Adrenal gland (tissue), 5 donors: Measurements from ENCODE around the gene NME9.

Experiments used
- CTCF ChIP-seq, 6 experiments: fragments of 450-650 bp in 4 of 6; fragments of 200-600 bp in 2 of 6; sonication (generic) in 1 of 6; IDR thresholded peaks; 1 replicate in 5 of 6; 2 replicates in 1 of 6; pipeline versions ENCODE4 v1.5.1 to v1.8.0; 2016 to 2021; ENCODE audit warnings: antibody characterized with exemption in 6 of 6, mild to moderate bottlenecking in 2 of 6, moderate library complexity in 1 of 6
- POLR2A ChIP-seq, 2 donors: fragments of 450-650 bp; IDR thresholded peaks; one replicate each; pipeline ENCODE4 v1.6.1; 2017; ENCODE audit warnings: antibody characterized with exemption in 2 of 2, mild to moderate bottlenecking in 2 of 2, moderate library complexity in 1 of 2
- donor health status: DM: no; HTN: no; CAD: no.

- no peak for TF ChIP-seq CTCF (IDR thresholded peaks at IDR 0.05)
- no peak for TF ChIP-seq POLR2A (IDR thresholded peaks at IDR 0.05)
Observed at GRCh38 chr3:138373087-138373735, 43.6 kb upstream of the NME9 start.
